ENCODE measurements around the gene ITGA8. TPM values are rescaled to one million over a fixed set of nuclear protein-coding genes. Genes with fewer than 3 reads are reported as not detected.

ITGA8 gene
- total RNA-seq, 1 donor from 2014 or later, result 1.7 TPM

DNA sequence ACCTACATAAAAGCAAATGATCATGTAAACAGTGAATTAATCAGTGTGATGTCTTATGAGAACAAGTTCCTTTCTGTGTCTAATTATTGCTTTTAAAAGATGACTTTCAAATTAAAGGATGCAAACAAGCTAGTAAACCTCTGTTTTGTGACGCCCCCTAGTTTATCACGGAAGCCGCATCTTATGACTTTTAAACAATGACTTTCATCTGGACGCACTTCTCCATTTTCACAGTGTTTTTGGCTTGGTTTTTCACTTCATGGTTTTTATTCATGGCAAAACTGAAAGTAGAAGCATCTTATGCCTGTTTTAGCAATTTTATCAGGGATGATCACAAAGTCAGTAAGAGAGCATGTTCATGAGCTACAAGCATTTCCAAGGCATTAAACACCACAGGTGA lies 35.0 kb downstream of the ITGA8 start:
- intact Hi-C loops (cut with micrococcal nuclease), result no loop called here
- Histone ChIP-seq H3K4me3 (no peak overlapping the region), H3K27me3 (ENCODE audit: low read depth) (peaks cover 5% of the 10 kb centered on the region), H3K4me1 (no peaks in the 10 kb centered on the region), H3K36me3 (no peaks in the 10 kb centered on the region), H3K27ac (replicated peaks) (no peak overlapping the region), H3K9me3 (replicated peaks) (no peaks in the 10 kb centered on the region)
- TF ChIP-seq, protein P1, sequence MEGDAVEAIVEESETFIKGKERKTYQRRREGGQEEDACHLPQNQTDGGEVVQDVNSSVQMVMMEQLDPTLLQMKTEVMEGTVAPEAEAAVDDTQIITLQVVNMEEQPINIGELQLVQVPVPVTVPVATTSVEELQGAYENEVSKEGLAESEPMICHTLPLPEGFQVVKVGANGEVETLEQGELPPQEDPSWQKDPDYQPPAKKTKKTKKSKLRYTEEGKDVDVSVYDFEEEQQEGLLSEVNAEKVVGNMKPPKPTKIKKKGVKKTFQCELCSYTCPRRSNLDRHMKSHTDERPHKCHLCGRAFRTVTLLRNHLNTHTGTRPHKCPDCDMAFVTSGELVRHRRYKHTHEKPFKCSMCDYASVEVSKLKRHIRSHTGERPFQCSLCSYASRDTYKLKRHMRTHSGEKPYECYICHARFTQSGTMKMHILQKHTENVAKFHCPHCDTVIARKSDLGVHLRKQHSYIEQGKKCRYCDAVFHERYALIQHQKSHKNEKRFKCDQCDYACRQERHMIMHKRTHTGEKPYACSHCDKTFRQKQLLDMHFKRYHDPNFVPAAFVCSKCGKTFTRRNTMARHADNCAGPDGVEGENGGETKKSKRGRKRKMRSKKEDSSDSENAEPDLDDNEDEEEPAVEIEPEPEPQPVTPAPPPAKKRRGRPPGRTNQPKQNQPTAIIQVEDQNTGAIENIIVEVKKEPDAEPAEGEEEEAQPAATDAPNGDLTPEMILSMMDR (IDR thresholded peaks at IDR 0.05; ENCODE audit: borderline replicate concordance), result no peak
- DNase-seq, result no peak

DNA sequence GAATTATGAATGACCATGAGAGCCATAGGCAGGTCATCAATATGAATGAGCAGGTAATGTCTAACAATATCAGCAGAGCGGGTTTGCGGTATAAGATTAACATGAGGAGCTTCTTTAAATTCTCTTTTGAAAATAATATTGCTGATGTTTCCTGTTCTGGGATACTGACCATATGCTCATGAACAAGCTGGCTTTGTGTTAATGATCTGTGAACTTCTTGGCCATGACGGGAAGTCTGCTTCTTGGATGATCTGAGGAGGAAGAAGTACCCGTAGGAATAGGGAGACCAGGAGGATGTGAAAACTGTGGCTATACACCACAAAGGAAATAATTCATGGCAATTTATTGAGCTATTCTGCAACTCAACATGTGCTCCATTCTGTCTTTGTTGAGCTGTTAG lies 38.6 kb downstream of the ITGA8 start:
- TF ChIP-seq, protein P1 (IDR thresholded peaks at IDR 0.05; ENCODE audit: borderline replicate concordance), result no peak
- DNase-seq, result no peak
- intact Hi-C loops (cut with micrococcal nuclease), result no loop called here

DNA sequence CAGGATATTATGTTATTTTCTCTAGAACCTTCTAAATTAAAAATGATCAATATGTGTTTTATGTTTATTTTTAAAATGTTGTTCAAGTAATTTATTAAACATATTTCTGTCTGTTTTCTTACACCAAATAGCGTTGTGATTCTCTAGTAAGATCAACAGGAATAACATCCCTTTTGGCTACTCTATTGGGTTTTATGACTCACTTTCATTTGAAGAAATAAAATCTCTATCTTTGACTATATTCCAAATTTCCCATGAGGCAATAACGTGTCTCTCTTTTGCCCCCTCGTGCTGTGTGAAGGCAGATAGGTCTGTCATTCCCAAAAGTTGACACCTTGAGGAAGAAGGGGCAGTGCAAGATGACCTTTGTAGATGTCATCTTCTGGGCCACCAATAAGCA lies 40.9 kb downstream of the ITGA8 start:
- Histone ChIP-seq H3K27ac (replicated peaks) (no peak overlapping the region), H3K4me3 (no peak overlapping the region), H3K9me3 (replicated peaks) (no peaks in the 10 kb centered on the region), H3K4me1 (no peaks in the 10 kb centered on the region), H3K27me3 (ENCODE audit: low read depth) (no peaks in the 10 kb centered on the region), H3K36me3 (no peaks in the 10 kb centered on the region)
- DNase-seq, result no peak
- intact Hi-C loops (cut with micrococcal nuclease), result no loop called here
- TF ChIP-seq, protein P1 (IDR thresholded peaks at IDR 0.05; ENCODE audit: borderline replicate concordance), result no peak

More for the DNA sequence above, 38.6 kb downstream of the ITGA8 start:
- Histone ChIP-seq H3K9me3 (replicated peaks) (no peaks in the 10 kb centered on the region), H3K4me1 (no peaks in the 10 kb centered on the region), H3K27ac (replicated peaks) (no peak overlapping the region), H3K36me3 (no peaks in the 10 kb centered on the region), H3K27me3 (ENCODE audit: low read depth) (no peaks in the 10 kb centered on the region), H3K4me3 (no peak overlapping the region)

DNA sequence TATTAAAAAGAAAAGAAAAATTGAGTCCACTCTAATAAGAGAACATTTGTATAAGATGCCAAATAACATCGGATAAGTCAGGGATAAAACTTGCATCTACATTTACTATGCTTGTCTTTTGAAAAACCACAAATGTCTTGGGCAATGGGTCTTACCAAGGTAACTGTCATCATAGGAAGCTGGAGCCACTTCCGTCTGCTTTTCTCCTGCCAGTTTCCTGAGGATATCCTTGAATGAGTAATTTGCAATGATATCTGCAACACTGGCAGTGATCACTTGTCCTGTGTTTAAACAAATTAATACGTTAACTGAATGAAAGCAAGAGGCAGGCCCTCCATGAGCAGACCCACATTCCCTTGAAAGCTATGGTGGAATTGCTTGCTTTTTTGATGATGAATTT lies 47.3 kb downstream of the ITGA8 start:
- DNase-seq, result no peak
- H3K27ac ChIP-seq (replicated peaks), result no peak overlapping the region
- H3K4me1 ChIP-seq, result no peaks in the 10 kb centered on the region
- no peaks in the 10 kb centered on the region for H3K27me3 ChIP-seq (ENCODE audit: low read depth)
- no peak overlapping the region for H3K4me3 ChIP-seq
- intact Hi-C loops (cut with micrococcal nuclease), result no loop called here
- TF ChIP-seq, protein P1 (IDR thresholded peaks at IDR 0.05; ENCODE audit: borderline replicate concordance), result no peak
- H3K36me3 ChIP-seq, result no peaks in the 10 kb centered on the region
- no peaks in the 10 kb centered on the region for H3K9me3 ChIP-seq (replicated peaks)

DNA sequence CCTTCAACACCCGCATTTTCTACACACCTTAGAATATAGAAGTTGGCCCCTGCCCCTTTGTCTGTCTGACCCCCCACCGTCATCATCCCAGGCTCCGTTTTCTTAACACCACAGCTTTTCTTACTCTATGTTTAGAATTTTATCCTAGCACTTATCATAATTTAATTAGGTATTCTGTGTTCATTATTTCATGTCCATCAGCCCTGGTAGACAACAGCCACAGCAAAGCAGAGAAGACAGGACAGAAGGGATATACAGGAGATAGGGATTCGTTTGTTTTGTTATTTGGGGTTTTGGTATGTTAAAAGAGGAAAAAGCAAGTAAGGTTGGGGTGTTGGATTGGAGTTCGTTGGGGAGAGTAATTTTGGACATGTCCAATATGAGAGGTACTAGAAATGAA lies 48.8 kb downstream of the ITGA8 start:
- intact Hi-C loops (cut with micrococcal nuclease), result no loop called here
- Histone ChIP-seq H3K27ac (replicated peaks) (no peak overlapping the region), H3K4me3 (no peak overlapping the region), H3K4me1 (no peaks in the 10 kb centered on the region), H3K9me3 (replicated peaks) (no peaks in the 10 kb centered on the region), H3K27me3 (ENCODE audit: low read depth) (no peaks in the 10 kb centered on the region), H3K36me3 (no peaks in the 10 kb centered on the region)
- TF ChIP-seq, protein P1 (IDR thresholded peaks at IDR 0.05; ENCODE audit: borderline replicate concordance), result no peak
- DNase-seq, result no peak

DNA sequence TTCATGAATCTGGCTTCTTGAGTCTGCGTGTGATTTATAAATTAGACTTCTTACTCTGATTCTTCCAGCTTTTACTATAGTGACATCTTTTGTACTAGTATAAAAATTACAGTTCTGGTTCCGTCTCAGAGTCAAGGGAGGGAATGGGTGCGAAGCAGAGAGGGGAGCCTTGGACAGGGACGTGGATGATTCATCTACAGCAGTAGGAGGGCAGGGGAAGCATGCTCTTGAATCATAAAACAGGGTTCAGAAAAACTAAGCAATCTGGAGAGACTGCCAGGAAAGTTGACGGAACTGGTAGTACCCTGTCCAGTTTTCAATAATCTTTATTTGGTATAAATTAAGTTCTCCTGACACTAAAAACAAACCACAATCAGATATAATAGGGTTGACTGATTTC lies 58.1 kb downstream of the ITGA8 start:
- Histone ChIP-seq H3K4me3 (no peak overlapping the region), H3K4me1 (no peaks in the 10 kb centered on the region)

More for the DNA sequence above, 58.1 kb downstream of the ITGA8 start:
- TF ChIP-seq, protein P1 (IDR thresholded peaks at IDR 0.05; ENCODE audit: borderline replicate concordance), result no peak
- H3K9me3 ChIP-seq (replicated peaks), result peaks cover 6% of the 10 kb centered on the region
- H3K27me3 ChIP-seq (ENCODE audit: low read depth), result no peaks in the 10 kb centered on the region
- no peak for DNase-seq
- intact Hi-C loops (cut with micrococcal nuclease), result no loop called here
- H3K36me3 ChIP-seq, result no peaks in the 10 kb centered on the region
- no peak overlapping the region for H3K27ac ChIP-seq (replicated peaks)

Measured in left ventricle myocardium inferior (tissue), 1 donor.